ENCODE results near the gene THY1. TPM values are rescaled to one million over a fixed set of nuclear protein-coding genes. Genes with fewer than 3 reads are reported as not detected.

THY1 gene
- total and polyA plus RNA-seq, 9 of the 15 experiments (the other 6 are each of a cell fraction or from before 2014, with no cell fraction given), result 0.07 to 0.40 (median 0.16) TPM; not detected in 5

GRCh38 chr11:119436711-119437110 is 13.7 kb upstream of the THY1 start:
- in situ Hi-C loops (cut with MboI), result no loop called here
- Histone ChIP-seq H3K4me2 (ENCODE audit: insufficient read depth, low read length) (no peak overlapping the region), H3K36me3 (ENCODE audit: control insufficient read depth, insufficient read depth, low read length) (no peaks in the 10 kb centered on the region), H3K27ac (ENCODE audit: extremely low read depth, low read depth, low read length) (no peak overlapping the region), H3K9ac (ENCODE audit: insufficient read depth in 1 of 2, low read depth in 2 of 2, low read length in 2 of 2) (no peak overlapping the region), H3K27me3 (ENCODE audit: control insufficient read depth in 2 of 2, insufficient read depth in 2 of 2, low read length in 2 of 2) (no peaks in the 10 kb centered on the region), H3K4me3 (no peak overlapping the region), H3K4me1 (replicated peaks in 1 of 2; ENCODE audit: control insufficient read depth in 2 of 2, insufficient read depth in 2 of 2, low read length in 2 of 2) (peaks cover under 1 to 27% of the 10 kb centered on the region in 2 experiments; a peak in 3 of 5 replicates), H3K9me3 (replicated peaks; ENCODE audit: control insufficient read depth, insufficient read depth, low read depth, low read length) (no peaks in the 10 kb centered on the region), H2AFZ (ENCODE audit: low read depth, low read length) (no peak overlapping the region), H3K9me1 (ENCODE audit: control insufficient read depth, insufficient read depth, low read length) (no peaks in the 10 kb centered on the region), H4K20me1 (replicated peaks; ENCODE audit: control insufficient read depth, insufficient read depth, low read length) (no peaks in the 10 kb centered on the region), H3K79me2 (ENCODE audit: control insufficient read depth, insufficient read depth, low read length) (no peaks in the 10 kb centered on the region)
- no peak for DNase-seq (ENCODE audit: extremely low read depth in 1 of 4, low spot score in 3 of 4)
- no TSS peak for BruUV-seq (replicated peaks)
- CTCF ChIA-PET (ENCODE audit: low intra/inter-chr PET ratio), result no interaction called here
- WGBS (ENCODE audit: insufficient coverage, low coverage, missing lambda C conversion rate), result 41% methylated on average over 2 of the region's 2 CpGs
- no peak for TF ChIP-seq ERF (CRISPR knock-in tag; IDR thresholded peaks at IDR 0.05)
- TF ChIP-seq ZFP36 (IDR thresholded peaks at IDR 0.05; ENCODE audit: low read depth, low read length, partially characterized antibody), result no peak
- no peak for FAIRE-seq
- POLR2A ChIA-PET, result interaction anchor here (1.2 kb wide), 1 partner anchor 8 kb away, joined by 3 read pairs; no protein-coding TSS in a partner anchor
- no peak for ATAC-seq
- intact Hi-C loops (cut with micrococcal nuclease), result no loop called here

GRCh38 chr11:119436093-119436492 is 13.1 kb upstream of the THY1 start:
- no peak for TF ChIP-seq NBN (IDR thresholded peaks at IDR 0.05; ENCODE audit: low read depth)
- Histone ChIP-seq H3K4me2 (ENCODE audit: insufficient read depth, low read length) (no peak overlapping the region), H4K20me1 (replicated peaks; ENCODE audit: control insufficient read depth, insufficient read depth, low read length) (no peaks in the 10 kb centered on the region), H2AFZ (ENCODE audit: low read depth, low read length) (no peak overlapping the region), H3K4me3 (no peak overlapping the region), H3K79me2 (ENCODE audit: control insufficient read depth, insufficient read depth, low read length) (no peaks in the 10 kb centered on the region), H3K4me1 (replicated peaks in 1 of 2; ENCODE audit: control insufficient read depth in 2 of 2, insufficient read depth in 2 of 2, low read length in 2 of 2) (peaks cover 0 to 22% of the 10 kb centered on the region in 2 experiments; a peak in 2 of 5 replicates), H3K9me1 (ENCODE audit: control insufficient read depth, insufficient read depth, low read length) (no peaks in the 10 kb centered on the region), H3K36me3 (ENCODE audit: control insufficient read depth, insufficient read depth, low read length) (no peaks in the 10 kb centered on the region), H3K9ac (ENCODE audit: insufficient read depth in 1 of 2, low read depth in 2 of 2, low read length in 2 of 2) (no peak overlapping the region), H3K9me3 (replicated peaks; ENCODE audit: control insufficient read depth, insufficient read depth, low read depth, low read length) (no peaks in the 10 kb centered on the region), H3K27ac (ENCODE audit: extremely low read depth, low read depth, low read length) (no peak overlapping the region), H3K27me3 (ENCODE audit: control insufficient read depth in 2 of 2, insufficient read depth in 2 of 2, low read length in 2 of 2) (no peaks in the 10 kb centered on the region)
- 50% methylated on average over 7 of the region's 7 CpGs for WGBS (ENCODE audit: insufficient coverage, low coverage, missing lambda C conversion rate)
- intact Hi-C loops (cut with micrococcal nuclease) (no loop called here), in situ Hi-C loops (cut with MboI) (no loop called here)
- BruUV-seq (replicated peaks), result no TSS peak
- DNase-seq (ENCODE audit: extremely low read depth in 1 of 4, low spot score in 3 of 4) (no peak), ATAC-seq (no peak), FAIRE-seq (no peak)
- POLR2A ChIA-PET, result interaction anchor here (1.2 kb wide), 1 partner anchor 9 kb away, joined by 3 read pairs; no protein-coding TSS in a partner anchor
- CTCF ChIA-PET (ENCODE audit: low intra/inter-chr PET ratio), result no interaction called here
